Endodermal cell (in vitro differentiated cells): ENCODE data around the gene GCKR. TPM values are rescaled to one million over a fixed set of nuclear protein-coding genes. Genes with fewer than 3 reads are reported as not detected.
"Not testable (repeated sequence)": the region's sequence is repeated elsewhere in the genome, so short reads cannot be mapped to it uniquely, and the experiment has no call there.

Experiments used
- DNase-seq: peaks from one replicate; pipeline ENCODE4 v3.0.0-alpha.2; 2017
- H3K27ac ChIP-seq: 2 replicates; pipeline ENCODE4 v1.5.1; 2013; ENCODE audit warnings: mild to moderate bottlenecking, low read depth, low read length, moderate library complexity
- H3K27me3 ChIP-seq: 2 replicates; pipeline ENCODE4 v1.6.1; 2013; ENCODE audit warnings: mild to moderate bottlenecking, low read length, moderate library complexity; ENCODE audit not compliant: insufficient read depth, control insufficient read depth, poor library complexity, severe bottlenecking
- H3K36me3 ChIP-seq: 2 replicates; pipeline ENCODE4 v1.7.0; 2013; ENCODE audit warnings: mild to moderate bottlenecking, low read length, moderate library complexity; ENCODE audit not compliant: control insufficient read depth, insufficient read depth
- H3K4me1 ChIP-seq: one replicate; pipeline ENCODE4 v1.7.0; 2013; ENCODE audit warnings: low read length; ENCODE audit not compliant: control insufficient read depth, insufficient read depth
- H3K4me3 ChIP-seq: 2 replicates; pipeline ENCODE4 v1.5.1; 2013; ENCODE audit warnings: mild to moderate bottlenecking, low read length, moderate library complexity
- H3K9ac ChIP-seq: 2 replicates; pipeline ENCODE4 v1.6.1; 2013; ENCODE audit warnings: mild to moderate bottlenecking, low read length, moderate library complexity; ENCODE audit not compliant: poor library complexity, severe bottlenecking; ENCODE audit errors: extremely low read depth
- H3K9me3 ChIP-seq: 2 replicates; pipeline ENCODE4 v1.6.1; 2013; ENCODE audit warnings: mild to moderate bottlenecking, low read length, moderate library complexity; ENCODE audit not compliant: control insufficient read depth
- H3K27ac Mint-ChIP-seq: 2 replicates; pipeline ENCODE4 v1.8.0; 2020; ENCODE audit warnings: mixed read lengths
- H3K27me3 Mint-ChIP-seq: 2 replicates; pipeline ENCODE4 v1.8.0; 2021; ENCODE audit warnings: mild to moderate bottlenecking, mixed read lengths; ENCODE audit not compliant: insufficient read depth
- H3K36me3 Mint-ChIP-seq: 2 replicates; pipeline ENCODE4 v1.8.0; 2020; ENCODE audit warnings: low read depth, mixed read lengths
- H3K4me1 Mint-ChIP-seq: 2 replicates; pipeline ENCODE4 v1.8.0; 2020; ENCODE audit warnings: mixed read lengths
- H3K4me3 Mint-ChIP-seq: 2 replicates; pipeline ENCODE4 v1.8.0; 2020; ENCODE audit warnings: mild to moderate bottlenecking, moderate library complexity, mixed read lengths
- H3K9me3 Mint-ChIP-seq: 2 replicates; pipeline ENCODE4 v1.8.0; 2020; ENCODE audit warnings: mild to moderate bottlenecking, mixed read lengths
- WGBS, 2 experiments: methylation state at CpG; one replicate each; pipeline versions ENCODE4 v1.1.5 to v1.1.7; 2013; ENCODE audit warnings: missing lambda C conversion rate in 2 of 2, mixed read lengths in 1 of 2; ENCODE audit not compliant: insufficient coverage in 1 of 2, insufficient read length in 1 of 2; 5-methylcytosine and 5-hydroxymethylcytosine counted together
- total RNA-seq, 2 donors: library from RNA; stranded (reverse); fragmentation: NEBNext Ultra II Directional in 1 of 2; extraction: Animal tissue kit (Norgen Biotek cat#: 25700) in 1 of 2; gene quantifications; 2 replicates in 1 of 2; 3 replicates in 1 of 2; pipeline ENCODE4 v1.2.1, GENCODE V29; 2021
- TF ChIP-seq, protein P1 (sequence below): fragments of 200-600 bp; sonication (generic); conservative IDR thresholded peaks from 2 replicates; pipeline ENCODE4 v1.5.0; 2021; ENCODE audit warnings: antibody characterized with exemption, mild to moderate bottlenecking

The GCKR gene
- total RNA-seq, 2 donors from 2014 or later = 1.6 to 1.8 TPM

DNA sequence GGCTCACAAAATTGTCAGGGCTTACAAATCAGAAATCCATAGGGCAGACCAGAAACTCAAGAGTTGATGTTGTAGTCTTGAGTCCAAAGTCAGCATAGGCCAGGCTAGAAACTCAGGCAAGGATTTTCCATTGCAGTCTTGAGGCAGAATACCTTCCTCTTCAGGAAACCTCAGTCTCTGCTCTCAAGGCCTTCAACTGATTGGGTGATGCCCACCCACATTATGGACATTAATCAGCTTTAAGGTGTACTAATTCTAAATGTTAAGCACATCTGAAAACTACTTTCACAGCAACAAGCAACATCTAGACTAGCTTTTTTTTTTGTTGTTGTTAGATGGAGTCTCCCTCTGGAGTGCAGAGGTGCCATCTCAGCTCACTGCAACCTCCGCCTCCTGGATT lies 54.9 kb downstream of the GCKR start:
- H3K4me3 Mint-ChIP-seq = no peak overlapping the region
- no peak overlapping the region for H3K27ac Mint-ChIP-seq
- TF ChIP-seq, protein P1, sequence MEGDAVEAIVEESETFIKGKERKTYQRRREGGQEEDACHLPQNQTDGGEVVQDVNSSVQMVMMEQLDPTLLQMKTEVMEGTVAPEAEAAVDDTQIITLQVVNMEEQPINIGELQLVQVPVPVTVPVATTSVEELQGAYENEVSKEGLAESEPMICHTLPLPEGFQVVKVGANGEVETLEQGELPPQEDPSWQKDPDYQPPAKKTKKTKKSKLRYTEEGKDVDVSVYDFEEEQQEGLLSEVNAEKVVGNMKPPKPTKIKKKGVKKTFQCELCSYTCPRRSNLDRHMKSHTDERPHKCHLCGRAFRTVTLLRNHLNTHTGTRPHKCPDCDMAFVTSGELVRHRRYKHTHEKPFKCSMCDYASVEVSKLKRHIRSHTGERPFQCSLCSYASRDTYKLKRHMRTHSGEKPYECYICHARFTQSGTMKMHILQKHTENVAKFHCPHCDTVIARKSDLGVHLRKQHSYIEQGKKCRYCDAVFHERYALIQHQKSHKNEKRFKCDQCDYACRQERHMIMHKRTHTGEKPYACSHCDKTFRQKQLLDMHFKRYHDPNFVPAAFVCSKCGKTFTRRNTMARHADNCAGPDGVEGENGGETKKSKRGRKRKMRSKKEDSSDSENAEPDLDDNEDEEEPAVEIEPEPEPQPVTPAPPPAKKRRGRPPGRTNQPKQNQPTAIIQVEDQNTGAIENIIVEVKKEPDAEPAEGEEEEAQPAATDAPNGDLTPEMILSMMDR = no peak
- 100% methylated on average over 1 of the region's 1 CpG; no CpG with 5 or more reads in 1 of the 2 experiments for WGBS, 2 experiments
- peaks cover 42% of the 10 kb centered on the region for H3K27me3 ChIP-seq
- no peak overlapping the region for H3K9ac ChIP-seq
- H3K27ac ChIP-seq = no peak overlapping the region
- H3K4me3 ChIP-seq = no peak overlapping the region
- no peak for DNase-seq
- no peaks in the 10 kb centered on the region for H3K4me1 ChIP-seq
- H3K27me3 Mint-ChIP-seq = peaks cover 45% of the 10 kb centered on the region
- H3K4me1 Mint-ChIP-seq = no peaks in the 10 kb centered on the region
- peaks cover 6% of the 10 kb centered on the region for H3K9me3 ChIP-seq
- peaks cover 9% of the 10 kb centered on the region for H3K9me3 Mint-ChIP-seq
- H3K36me3 ChIP-seq = no peaks in the 10 kb centered on the region
- no peaks in the 10 kb centered on the region for H3K36me3 Mint-ChIP-seq

DNA sequence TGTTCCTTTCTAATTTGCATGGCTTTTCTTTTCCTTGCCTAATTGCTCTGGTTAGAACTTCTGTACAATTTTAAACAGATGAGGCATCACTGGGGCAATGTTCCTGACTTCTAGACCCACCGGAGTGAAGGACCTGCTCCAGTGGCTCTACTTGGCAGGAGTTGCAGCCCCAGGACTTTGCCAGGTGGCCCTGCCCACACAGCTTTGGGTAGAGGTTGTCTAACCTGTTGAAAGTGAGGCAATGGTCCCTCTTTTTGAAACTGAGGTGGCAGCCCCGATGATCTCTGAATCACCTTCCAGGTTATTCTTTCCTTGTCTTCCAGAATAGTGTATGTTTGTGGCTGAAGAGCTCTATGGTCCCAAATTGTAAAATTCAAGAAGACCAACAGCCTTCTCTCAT lies 56.3 kb downstream of the GCKR start:
- Mint-ChIP-seq H3K4me1 (no peaks in the 10 kb centered on the region), H3K4me3 (no peak overlapping the region), H3K9me3 (peaks cover 5% of the 10 kb centered on the region), H3K27me3 (peaks cover 45% of the 10 kb centered on the region), H3K36me3 (no peaks in the 10 kb centered on the region), H3K27ac (no peak overlapping the region)
- Histone ChIP-seq H3K9me3 (peaks cover 6% of the 10 kb centered on the region), H3K4me1 (no peaks in the 10 kb centered on the region), H3K4me3 (no peak overlapping the region), H3K27me3 (peaks cover 42% of the 10 kb centered on the region), H3K27ac (no peak overlapping the region), H3K36me3 (no peaks in the 10 kb centered on the region), H3K9ac (no peak overlapping the region)
- 91 to 100% methylated on average over 1 to 2 of the region's 2 CpGs for WGBS, 2 experiments
- TF ChIP-seq, protein P1 = no peak
- DNase-seq = no peak

DNA sequence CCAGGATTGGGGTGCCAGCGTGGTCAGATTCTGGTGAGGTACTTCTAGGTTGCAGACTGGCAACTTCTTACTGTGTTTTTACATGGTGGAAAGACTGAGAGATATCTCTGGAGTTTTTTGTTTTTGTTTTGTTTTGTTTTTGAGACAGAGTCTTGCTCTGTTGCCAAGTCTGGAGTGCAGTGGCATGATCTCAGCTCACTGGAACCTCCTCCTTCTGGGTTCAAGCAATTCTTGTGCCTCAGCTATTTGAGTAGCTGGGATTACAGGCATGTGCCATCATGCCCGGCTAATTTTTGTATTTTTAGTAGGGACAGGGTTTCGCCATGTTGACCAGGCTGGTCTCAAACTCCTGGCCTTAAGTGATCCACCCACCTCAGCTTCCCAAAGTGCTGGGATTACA lies 57.8 kb downstream of the GCKR start:
- H3K9me3 Mint-ChIP-seq, H3K27ac ChIP-seq, H3K4me3 Mint-ChIP-seq, DNase-seq, H3K4me1 ChIP-seq, H3K9me3 ChIP-seq, H3K36me3 Mint-ChIP-seq, H3K9ac ChIP-seq, H3K27ac Mint-ChIP-seq, H3K36me3 ChIP-seq, H3K4me3 ChIP-seq, H3K4me1 Mint-ChIP-seq: not testable (repeated sequence)
- peaks cover 45% of the 10 kb centered on the region for H3K27me3 Mint-ChIP-seq
- WGBS, 2 experiments = 86 to 91% methylated on average over 3 of the region's 3 CpGs
- peaks cover 42% of the 10 kb centered on the region for H3K27me3 ChIP-seq

DNA sequence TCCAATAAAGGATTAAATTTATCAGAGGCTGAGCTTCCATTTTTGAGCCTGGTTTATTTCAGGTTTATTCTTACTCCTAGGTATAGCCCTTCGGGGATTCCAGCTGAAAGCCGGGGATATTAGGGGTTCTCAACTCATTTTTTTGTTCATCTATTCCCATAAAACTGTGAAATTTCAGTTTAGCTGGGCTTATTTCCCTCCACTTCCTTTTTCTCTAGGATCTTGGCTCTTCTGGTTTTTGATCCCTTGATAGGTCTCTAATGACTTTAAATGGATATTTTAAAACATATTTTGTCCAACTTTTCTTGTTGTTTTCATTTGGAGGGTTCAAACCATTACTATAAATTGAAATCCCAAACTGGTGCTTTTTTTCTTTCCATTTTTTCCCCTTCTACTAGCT lies 62.6 kb downstream of the GCKR start:
- H3K27me3 ChIP-seq = peaks cover 11% of the 10 kb centered on the region
- H3K9me3 Mint-ChIP-seq = peaks cover 11% of the 10 kb centered on the region
- DNase-seq = no peak
- no peaks in the 10 kb centered on the region for H3K4me1 ChIP-seq
- no peak overlapping the region for H3K27ac Mint-ChIP-seq
- H3K4me3 Mint-ChIP-seq = no peak overlapping the region
- peaks cover 6% of the 10 kb centered on the region for H3K9me3 ChIP-seq
- H3K27ac ChIP-seq = no peak overlapping the region
- H3K36me3 ChIP-seq = no peaks in the 10 kb centered on the region
- WGBS, 2 experiments = 95 to 97% methylated on average over 2 of the region's 2 CpGs
- TF ChIP-seq, protein P1 = no peak
- peaks cover 13% of the 10 kb centered on the region for H3K27me3 Mint-ChIP-seq
- no peak overlapping the region for H3K4me3 ChIP-seq
- no peaks in the 10 kb centered on the region for H3K4me1 Mint-ChIP-seq
- H3K36me3 Mint-ChIP-seq = no peaks in the 10 kb centered on the region
- no peak overlapping the region for H3K9ac ChIP-seq
